GM23248 (cell line): Measurements from ENCODE around the gene DYNC1H1. TPM values are rescaled to one million over a fixed set of nuclear protein-coding genes. Genes with fewer than 3 reads are reported as not detected.

Experiments used
- DNase-seq: peaks from one replicate; pipeline ENCODE4 v3.0.0-alpha.2; 2015
- H2AFZ ChIP-seq: fragments of 200-600 bp; sonication (generic); 2 replicates; pipeline ENCODE4 v1.6.1; 2016; ENCODE audit warnings: antibody characterized with exemption
- H3F3A ChIP-seq: fragments of 200-600 bp; sonication (generic); 2 replicates; pipeline ENCODE4 v1.6.1; 2016; ENCODE audit warnings: mild to moderate bottlenecking, antibody characterized with exemption, mixed run types; ENCODE audit not compliant: insufficient read depth
- H3K27ac ChIP-seq: fragments of 200-600 bp; sonication (generic); 2 replicates; pipeline ENCODE4 v1.5.1; 2016; ENCODE audit warnings: mild to moderate bottlenecking
- H3K27me3 ChIP-seq: fragments of 200-600 bp; sonication (generic); replicated peaks from 2 replicates; pipeline ENCODE4 v1.6.1; 2016; ENCODE audit warnings: mild to moderate bottlenecking; ENCODE audit not compliant: insufficient read depth
- H3K36me3 ChIP-seq: fragments of 200-600 bp; sonication (generic); 2 replicates; pipeline ENCODE4 v1.6.1; 2016; ENCODE audit warnings: low read depth, mild to moderate bottlenecking
- H3K4me1 ChIP-seq: fragments of 200-600 bp; sonication (generic); 2 replicates; pipeline ENCODE4 v1.6.1; 2016; ENCODE audit warnings: mild to moderate bottlenecking; ENCODE audit not compliant: insufficient read depth
- H3K4me2 ChIP-seq: fragments of 200-600 bp; sonication (generic); one replicate; pipeline ENCODE4 v1.6.1; 2016; ENCODE audit warnings: mild to moderate bottlenecking; ENCODE audit not compliant: unreplicated experiment
- H3K4me3 ChIP-seq: fragments of 200-600 bp; sonication (generic); 2 replicates; pipeline ENCODE4 v1.5.1; 2016; ENCODE audit warnings: mild to moderate bottlenecking
- H3K79me2 ChIP-seq: fragments of 200-600 bp; sonication (generic); 2 replicates; pipeline ENCODE4 v1.6.1; 2016; ENCODE audit warnings: mild to moderate bottlenecking; ENCODE audit not compliant: insufficient read depth
- H3K9ac ChIP-seq: fragments of 200-600 bp; sonication (generic); 2 replicates; pipeline ENCODE4 v1.6.1; 2016; ENCODE audit warnings: mild to moderate bottlenecking
- H3K9me2 ChIP-seq: fragments of 200-600 bp; sonication (generic); 2 replicates; pipeline ENCODE4 v1.6.1; 2016; ENCODE audit warnings: mixed run types, mild to moderate bottlenecking, moderate library complexity; ENCODE audit not compliant: insufficient read depth
- H3K9me3 ChIP-seq: fragments of 200-600 bp; sonication (generic); one replicate; pipeline ENCODE4 v1.6.1; 2017; ENCODE audit warnings: low read depth
- H4K20me1 ChIP-seq: fragments of 200-600 bp; sonication (generic); 2 replicates; pipeline ENCODE4 v1.6.0; 2016; ENCODE audit not compliant: insufficient read depth
- EZH2 ChIP-seq: fragments of 200-600 bp; sonication (generic); IDR thresholded peaks from 2 replicates; pipeline ENCODE4 v1.6.1; 2018; ENCODE audit warnings: antibody characterized with exemption, mild to moderate bottlenecking; ENCODE audit not compliant: insufficient read depth, poor library complexity, severe bottlenecking
- EZH2phosphoT487 ChIP-seq: fragments of 200-600 bp; sonication (generic); IDR thresholded peaks from 2 replicates; pipeline ENCODE4 v1.6.1; 2018; ENCODE audit warnings: antibody characterized with exemption, moderate library complexity, mild to moderate bottlenecking, low read depth; ENCODE audit not compliant: insufficient read depth
- WGBS, 2 experiments: methylation state at CpG; one replicate each; pipeline ENCODE4 v1.1.6; 2015 to 2017; ENCODE audit warnings: low lambda C conversion rate in 2 of 2, low coverage in 1 of 2; ENCODE audit errors: missing lambda C conversion rate in 2 of 2; 5-methylcytosine and 5-hydroxymethylcytosine counted together
- in situ Hi-C: fragments of 300-500 bp; cut with MboI; formaldehyde crosslinking; loops from 2 replicates; pipeline ENCODE4 v1.15.0; 2020
- polyA plus RNA-seq: library from polyadenylated mRNA; unstranded; fragments of >200 nt; fragmentation: Nextera tagmentation; extraction: Ambion mirVana; gene quantifications from 2 replicates; pipeline ENCODE4 v1.2.1, GENCODE V29; 2016
- total RNA-seq: library from RNA; depleted of rRNA; stranded (reverse); fragments of >200 nt; shearing (Covaris generic); gene quantifications from 2 replicates; pipeline ENCODE4 v1.2.3, GENCODE V29; 2014

DYNC1H1 gene
- total and polyA plus RNA-seq, 2 experiments from 2014 or later, result 181 to 391 TPM

GRCh38 chr14:101997429-101998336 lies 33.3 kb downstream of the DYNC1H1 start:
- H3K4me1 ChIP-seq, result no peaks in the 10 kb centered on the region
- TF ChIP-seq EZH2phosphoT487, result no peak
- no peak overlapping the region for H3K4me2 ChIP-seq
- H3K9me3 ChIP-seq, result no peaks in the 10 kb centered on the region
- H3K79me2 ChIP-seq, result peaks cover 98% of the 10 kb centered on the region
- peaks cover 91% of the 10 kb centered on the region for H3K36me3 ChIP-seq
- no peak for DNase-seq
- H4K20me1 ChIP-seq, result 0 out of 2 replicates have a peak, but pooled peaks cover 5% of the 10 kb centered on the region
- peaks cover 35% of the 10 kb centered on the region for H3F3A ChIP-seq
- H3K9ac ChIP-seq, result no peak overlapping the region
- H3K27ac ChIP-seq, result no peak overlapping the region
- H3K9me2 ChIP-seq, result no peaks in the 10 kb centered on the region
- H2AFZ ChIP-seq, result no peak overlapping the region
- no peak overlapping the region for H3K4me3 ChIP-seq
- 90 to 92% methylated on average over 16 to 18 of the region's 18 CpGs for WGBS, 2 experiments
- in situ Hi-C loops, result no loop called here
- no peaks in the 10 kb centered on the region for H3K27me3 ChIP-seq

- Histone ChIP-seq H4K20me1 (0 out of 2 replicates have a peak, but pooled peaks cover 5% of the 10 kb centered on the region), H3K36me3 (peaks cover 89% of the 10 kb centered on the region), H3F3A (peaks cover 55% of the 10 kb centered on the region; the same call in 1 of the 2 replicates), H2AFZ (no peak overlapping the region), H3K79me2 (peaks cover 94% of the 10 kb centered on the region), H3K9ac (no peak overlapping the region), H3K27ac (no peak overlapping the region), H3K4me2 (no peak overlapping the region), H3K9me2 (no peaks in the 10 kb centered on the region), H3K27me3 (no peaks in the 10 kb centered on the region), H3K4me1 (no peaks in the 10 kb centered on the region), H3K4me3 (no peak overlapping the region), H3K9me3 (no peaks in the 10 kb centered on the region)
- no peak for TF ChIP-seq EZH2phosphoT487
- TF ChIP-seq EZH2, result no peak
- in situ Hi-C loops, result no loop called here
- no peak for DNase-seq
- WGBS, 2 experiments, result 92 to 93% methylated on average over 12 of the region's 12 CpGs
These were observed 36.5 kb downstream of the DYNC1H1 start for GRCh38 chr14:102000902-102001301.

GRCh38 chr14:102005336-102005735 lies 41.0 kb downstream of the DYNC1H1 start:
- no peaks in the 10 kb centered on the region for H4K20me1 ChIP-seq
- no peak for DNase-seq
- no peak overlapping the region for H2AFZ ChIP-seq
- no peak overlapping the region for H3K4me3 ChIP-seq
- H3K79me2 ChIP-seq, result peaks cover 90% of the 10 kb centered on the region
- no peak overlapping the region for H3K9ac ChIP-seq
- H3K9me3 ChIP-seq, result no peaks in the 10 kb centered on the region
- no peaks in the 10 kb centered on the region for H3K9me2 ChIP-seq
- peaks cover 64% of the 10 kb centered on the region for H3F3A ChIP-seq
- in situ Hi-C loops, result no loop called here
- no peaks in the 10 kb centered on the region for H3K4me1 ChIP-seq
- H3K27ac ChIP-seq, result no peak overlapping the region
- TF ChIP-seq EZH2phosphoT487 (no peak), EZH2 (no peak)
- no peak overlapping the region for H3K4me2 ChIP-seq
- H3K27me3 ChIP-seq, result no peaks in the 10 kb centered on the region
- WGBS, 2 experiments, result 96 to 99% methylated on average over 9 of the region's 9 CpGs
- peaks cover 98% of the 10 kb centered on the region for H3K36me3 ChIP-seq

- in situ Hi-C loops, result no loop called here
- H3K4me3 ChIP-seq, result no peak overlapping the region
- H2AFZ ChIP-seq, result no peak overlapping the region
- peaks cover 64% of the 10 kb centered on the region for H3F3A ChIP-seq
- no peak overlapping the region for H3K9ac ChIP-seq
- no peak for TF ChIP-seq EZH2
- no peak for TF ChIP-seq EZH2phosphoT487
- no peaks in the 10 kb centered on the region for H3K9me2 ChIP-seq
- H4K20me1 ChIP-seq, result no peaks in the 10 kb centered on the region
- H3K79me2 ChIP-seq, result peaks cover 87% of the 10 kb centered on the region
- H3K9me3 ChIP-seq, result no peaks in the 10 kb centered on the region
- WGBS, 2 experiments, result 91 to 93% methylated on average over 14 of the region's 14 CpGs
- H3K4me2 ChIP-seq, result no peak overlapping the region
- H3K27me3 ChIP-seq, result no peaks in the 10 kb centered on the region
- H3K27ac ChIP-seq, result no peak overlapping the region
- no peaks in the 10 kb centered on the region for H3K4me1 ChIP-seq
- DNase-seq, result no peak
- peaks cover 95% of the 10 kb centered on the region for H3K36me3 ChIP-seq
These were observed 43.6 kb downstream of the DYNC1H1 start for GRCh38 chr14:102007916-102008418.
